Spleen (tissue), 7 donors: ENCODE data around the gene TBCE.

Source experiments
- POLR2AphosphoS5 ChIP-seq, 3 donors: sonication (generic); formaldehyde crosslinking; IDR thresholded peaks; one replicate each; pipeline ENCODE4 v1.5.1; 2017; ENCODE audit warnings: antibody characterized with exemption in 3 of 3
- TF ChIP-seq, protein P1 (sequence below), 11 experiments: fragments of 200-600 bp in 7 of 11; fragments of 450-650 bp in 4 of 11; sonication (generic) in 4 of 11; IDR thresholded peaks in 8 of 11; conservative IDR thresholded peaks in 3 of 11; 1 replicate in 7 of 11; 2 replicates in 4 of 11; pipeline versions ENCODE4 v1.4.0 to v1.8.0; 2016 to 2021; ENCODE audit warnings: antibody characterized with exemption in 11 of 11, inconsistent platforms in 4 of 11, mild to moderate bottlenecking in 1 of 11
- donor health status: DM: no; HTN: no; CAD: no; lungs with moderate emphysema.
- donor health status: DM: no; HTN: no; CAD: no.
- donor health status: DM: no; HTN: no; CAD: no.

GRCh38 chr1:235399661-235400060, 32.4 kb downstream of the TBCE start:
- TF ChIP-seq, protein P1, sequence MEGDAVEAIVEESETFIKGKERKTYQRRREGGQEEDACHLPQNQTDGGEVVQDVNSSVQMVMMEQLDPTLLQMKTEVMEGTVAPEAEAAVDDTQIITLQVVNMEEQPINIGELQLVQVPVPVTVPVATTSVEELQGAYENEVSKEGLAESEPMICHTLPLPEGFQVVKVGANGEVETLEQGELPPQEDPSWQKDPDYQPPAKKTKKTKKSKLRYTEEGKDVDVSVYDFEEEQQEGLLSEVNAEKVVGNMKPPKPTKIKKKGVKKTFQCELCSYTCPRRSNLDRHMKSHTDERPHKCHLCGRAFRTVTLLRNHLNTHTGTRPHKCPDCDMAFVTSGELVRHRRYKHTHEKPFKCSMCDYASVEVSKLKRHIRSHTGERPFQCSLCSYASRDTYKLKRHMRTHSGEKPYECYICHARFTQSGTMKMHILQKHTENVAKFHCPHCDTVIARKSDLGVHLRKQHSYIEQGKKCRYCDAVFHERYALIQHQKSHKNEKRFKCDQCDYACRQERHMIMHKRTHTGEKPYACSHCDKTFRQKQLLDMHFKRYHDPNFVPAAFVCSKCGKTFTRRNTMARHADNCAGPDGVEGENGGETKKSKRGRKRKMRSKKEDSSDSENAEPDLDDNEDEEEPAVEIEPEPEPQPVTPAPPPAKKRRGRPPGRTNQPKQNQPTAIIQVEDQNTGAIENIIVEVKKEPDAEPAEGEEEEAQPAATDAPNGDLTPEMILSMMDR (IDR thresholded peaks at IDR 0.05 in 8 of 11, conservative IDR thresholded peaks at IDR 0.05 in 3 of 11) = no peak
- no peak for TF ChIP-seq POLR2AphosphoS5 (IDR thresholded peaks at IDR 0.05)
